Right lobe of liver (tissue), 4 donors: Measurements from ENCODE around the gene CHST11.

ENCODE experiments used
- CTCF ChIP-seq, 4 donors: fragments of 200-600 bp in 3 of 4; fragments of 450-650 bp in 1 of 4; IDR thresholded peaks; one replicate each; pipeline versions ENCODE4 v1.5.1 to v1.8.0; 2016 to 2022; ENCODE audit warnings: antibody characterized with exemption in 4 of 4, mild to moderate bottlenecking in 2 of 4
- POLR2A ChIP-seq: fragments of 450-650 bp; IDR thresholded peaks from one replicate; pipeline ENCODE4 v1.6.1; 2017; ENCODE audit warnings: antibody characterized with exemption, mild to moderate bottlenecking
- donor health status: DM: no; HTN: no; CAD: no.
- donor health status: DM: no; HTN: no; CAD: no.
- donor health status: DM: no; HTN: yes; CAD: no.

GRCh38 chr12:104649217-104649824, 192.6 kb downstream of the CHST11 start:
- TF ChIP-seq CTCF (IDR thresholded peaks at IDR 0.05), result no peak
- no peak for TF ChIP-seq POLR2A
